Karpas-422 (cell line): ENCODE measurements around the gene ALDH8A1. TPM values are rescaled to one million over a fixed set of nuclear protein-coding genes. Genes with fewer than 3 reads are reported as not detected.
"Not testable (repeated sequence)": the region's sequence is repeated elsewhere in the genome, so short reads cannot be mapped to it uniquely, and the experiment has no call there.

Experiments used
- DNase-seq: peaks from one replicate; pipeline ENCODE4 v3.0.0-alpha.2; 2015
- H2AFZ ChIP-seq: fragments of 200-600 bp; sonication (generic); 2 replicates; pipeline ENCODE4 v1.6.1; 2014; ENCODE audit warnings: antibody characterized with exemption, low read length, mixed read lengths
- H3K27ac ChIP-seq: fragments of 200-600 bp; sonication (generic); 2 replicates; pipeline ENCODE4 v1.5.1; 2014; ENCODE audit warnings: mild to moderate bottlenecking, low read length, moderate library complexity
- H3K27me3 ChIP-seq: fragments of 200-600 bp; sonication (generic); 2 replicates; pipeline ENCODE4 v1.6.1; 2014; ENCODE audit warnings: low read length, mixed read lengths
- H3K36me3 ChIP-seq: fragments of 200-600 bp; sonication (generic); 2 replicates; pipeline ENCODE4 v1.6.1; 2014; ENCODE audit warnings: low read length, mixed read lengths; ENCODE audit not compliant: insufficient read depth
- H3K4me1 ChIP-seq: fragments of 200-600 bp; sonication (generic); 2 replicates; pipeline ENCODE4 v1.6.1; 2014; ENCODE audit warnings: mild to moderate bottlenecking, low read length, mixed read lengths
- H3K4me2 ChIP-seq: fragments of 200-600 bp; sonication (generic); 2 replicates; pipeline ENCODE4 v1.6.1; 2014; ENCODE audit warnings: low read length, low read depth, mild to moderate bottlenecking; ENCODE audit not compliant: poor library complexity, severe bottlenecking
- H3K4me3 ChIP-seq: fragments of 200-600 bp; sonication (generic); 2 replicates; pipeline ENCODE4 v1.5.1; 2014; ENCODE audit warnings: mild to moderate bottlenecking, antibody characterized with exemption, low read length, mixed read lengths
- H3K79me2 ChIP-seq: fragments of 200-600 bp; sonication (generic); 2 replicates; pipeline ENCODE4 v1.6.1; 2014; ENCODE audit warnings: mild to moderate bottlenecking, low read length, mixed read lengths
- H3K9ac ChIP-seq: fragments of 200-600 bp; sonication (generic); 2 replicates; pipeline ENCODE4 v1.6.0; 2014; ENCODE audit warnings: low read length
- H3K9me2 ChIP-seq: fragments of 200-600 bp; sonication (generic), shearing (Covaris generic); replicated peaks from 2 replicates; pipeline ENCODE4 v1.6.0; 2014; ENCODE audit warnings: mild to moderate bottlenecking, low read length, moderate library complexity; ENCODE audit not compliant: insufficient read depth
- H3K9me3 ChIP-seq: fragments of 300-700, 200-600 bp; sonication (generic); 2 replicates; pipeline ENCODE4 v1.6.1; 2014; ENCODE audit warnings: low read length, mixed read lengths
- H4K20me1 ChIP-seq: fragments of 200-600 bp; sonication (generic); 2 replicates; pipeline ENCODE4 v1.6.1; 2014; ENCODE audit warnings: mild to moderate bottlenecking, antibody characterized with exemption, low read length, low read depth; ENCODE audit not compliant: insufficient read depth
- total RNA-seq: library from RNA; depleted of rRNA; stranded (reverse); fragments of >200 nt; shearing (Covaris generic); gene quantifications from 2 replicates; pipeline ENCODE4 v1.2.3, GENCODE V29; 2014; ENCODE audit warnings: low replicate concordance

Gene ALDH8A1
- total RNA-seq, 1 experiment from 2014 or later, result not detected

DNA sequence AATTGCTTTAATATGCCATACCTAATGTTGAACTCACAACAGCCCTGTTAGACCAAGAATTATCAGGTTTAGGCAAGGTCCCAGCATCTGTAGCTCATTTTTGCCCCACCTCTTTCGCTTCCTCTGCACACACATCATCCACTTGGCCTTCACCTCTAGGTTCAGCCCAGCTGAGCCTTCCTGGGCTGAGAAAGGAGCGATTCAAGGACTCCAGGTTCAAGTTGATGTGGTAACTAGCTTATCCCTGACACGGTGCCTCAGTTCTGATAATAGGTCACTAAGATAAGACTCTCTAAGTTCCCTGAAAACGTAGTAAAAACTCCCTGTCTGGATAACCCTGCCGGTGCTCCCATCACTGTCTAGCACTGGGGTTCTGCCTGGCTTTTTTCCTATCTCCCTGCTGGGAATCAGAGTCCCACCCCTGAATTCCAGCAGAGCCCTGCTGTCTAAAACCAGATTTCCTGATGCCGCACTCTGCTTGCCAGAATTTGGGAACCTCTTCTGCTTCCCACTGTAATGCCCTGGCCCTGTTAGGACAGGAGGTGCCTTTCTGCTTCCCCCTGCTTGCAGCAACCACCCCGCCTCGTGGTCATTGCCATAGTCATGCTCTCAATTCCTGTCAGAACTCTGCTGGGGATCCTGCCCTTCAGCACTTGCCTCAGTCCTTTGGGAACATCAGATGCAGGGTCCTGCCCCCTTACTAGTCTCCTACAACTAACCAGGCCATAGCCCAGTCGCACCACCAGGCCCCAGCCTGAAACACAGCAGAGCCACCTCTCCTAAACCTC is 47.6 kb downstream of the ALDH8A1 start:
- Histone ChIP-seq H4K20me1 (no peaks in the 10 kb centered on the region), H3K27ac (no peak overlapping the region), H3K27me3 (no peaks in the 10 kb centered on the region), H2AFZ (no peak overlapping the region), H3K9ac (no peak overlapping the region), H3K9me3 (no peaks in the 10 kb centered on the region), H3K79me2 (no peaks in the 10 kb centered on the region), H3K36me3 (no peaks in the 10 kb centered on the region), H3K4me1 (no peaks in the 10 kb centered on the region), H3K9me2 (no peaks in the 10 kb centered on the region), H3K4me2 (no peak overlapping the region), H3K4me3 (no peak overlapping the region)
- no peak for DNase-seq

DNA sequence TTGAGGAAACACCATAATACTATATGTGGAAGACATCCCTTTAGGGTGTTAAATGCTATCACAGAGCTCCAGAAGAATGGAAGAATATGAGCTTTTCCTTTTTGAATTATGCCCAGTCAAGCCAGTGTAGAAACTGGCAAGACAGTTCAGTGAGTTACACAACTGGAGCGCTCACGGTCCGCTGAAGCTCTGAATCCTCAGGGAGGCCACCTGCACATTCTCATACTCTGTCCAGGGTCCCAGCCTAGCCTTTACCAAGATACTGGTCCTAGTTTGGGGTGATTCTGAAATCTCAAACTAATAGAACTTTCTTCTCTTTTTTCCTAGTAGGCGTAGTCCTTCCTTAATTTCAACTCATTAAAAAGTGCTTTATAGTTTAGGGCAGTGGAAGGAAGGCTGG is 51.3 kb downstream of the ALDH8A1 start:
- Histone ChIP-seq H2AFZ (no peak overlapping the region), H4K20me1 (no peaks in the 10 kb centered on the region), H3K9me2 (no peaks in the 10 kb centered on the region)

DNA sequence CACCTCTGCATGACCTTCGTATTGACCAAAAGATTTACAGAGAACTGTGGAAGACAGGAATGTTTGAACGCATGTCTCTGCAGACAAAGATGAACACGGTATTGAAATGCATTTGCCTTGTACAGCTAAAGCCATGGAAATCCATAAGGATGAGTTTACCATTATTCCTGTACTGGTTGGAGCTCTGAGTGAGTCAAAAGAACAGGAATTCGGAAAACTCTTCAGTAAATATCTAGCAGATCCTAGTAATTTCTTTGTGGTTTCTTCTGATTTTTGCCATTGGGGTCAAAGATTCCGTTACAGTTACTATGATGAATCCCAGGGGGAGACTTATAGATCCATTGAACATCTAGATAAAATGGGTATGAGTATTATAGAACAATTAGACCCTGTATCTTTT is 51.7 kb downstream of the ALDH8A1 start:
- not testable (repeated sequence) for H3K79me2 ChIP-seq, H2AFZ ChIP-seq, H3K4me2 ChIP-seq, H3K4me3 ChIP-seq, H3K9me2 ChIP-seq, H3K27me3 ChIP-seq, H3K9me3 ChIP-seq, H4K20me1 ChIP-seq, H3K36me3 ChIP-seq, H3K27ac ChIP-seq, H3K9ac ChIP-seq, DNase-seq
- peaks cover 16% of the 10 kb centered on the region for H3K4me1 ChIP-seq

More for the DNA sequence above, 51.3 kb downstream of the ALDH8A1 start:
- Histone ChIP-seq H3K4me1 (peaks cover 16% of the 10 kb centered on the region), H3K9me3 (no peaks in the 10 kb centered on the region), H3K4me3 (no peak overlapping the region), H3K9ac (no peak overlapping the region), H3K79me2 (no peaks in the 10 kb centered on the region), H3K36me3 (no peaks in the 10 kb centered on the region), H3K27me3 (no peaks in the 10 kb centered on the region), H3K4me2 (no peak overlapping the region), H3K27ac (no peak overlapping the region)
- no peak for DNase-seq

DNA sequence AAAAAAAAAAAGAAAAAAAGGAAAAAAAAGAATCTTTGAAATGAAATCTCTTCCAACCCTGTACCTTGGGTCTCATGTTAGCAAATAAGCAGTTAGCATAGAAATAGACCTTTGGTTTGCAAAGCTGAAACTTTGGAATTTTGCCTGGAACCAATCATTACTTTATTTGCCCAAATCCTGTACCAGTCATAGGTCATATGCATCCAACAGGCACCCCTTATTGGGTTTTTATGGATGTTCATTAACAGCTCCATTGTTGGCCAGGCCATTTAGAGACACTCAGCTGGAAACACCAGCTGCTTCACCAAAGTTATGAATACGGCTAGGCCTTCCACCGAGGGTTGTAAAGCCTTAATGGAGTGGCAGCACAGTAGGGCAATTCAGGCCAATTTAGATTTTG is 53.0 kb downstream of the ALDH8A1 start:
- H3K4me1 ChIP-seq, result peaks cover 16% of the 10 kb centered on the region
- H3K9ac ChIP-seq, result no peak overlapping the region
- no peak for DNase-seq
- no peak overlapping the region for H3K4me3 ChIP-seq
- no peaks in the 10 kb centered on the region for H3K36me3 ChIP-seq
- H3K79me2 ChIP-seq, result no peaks in the 10 kb centered on the region
- H3K4me2 ChIP-seq, result no peak overlapping the region
- no peak overlapping the region for H2AFZ ChIP-seq
- no peak overlapping the region for H3K27ac ChIP-seq
- H4K20me1 ChIP-seq, result no peaks in the 10 kb centered on the region
- no peaks in the 10 kb centered on the region for H3K27me3 ChIP-seq
- H3K9me3 ChIP-seq, result no peaks in the 10 kb centered on the region
- H3K9me2 ChIP-seq, result no peaks in the 10 kb centered on the region

DNA sequence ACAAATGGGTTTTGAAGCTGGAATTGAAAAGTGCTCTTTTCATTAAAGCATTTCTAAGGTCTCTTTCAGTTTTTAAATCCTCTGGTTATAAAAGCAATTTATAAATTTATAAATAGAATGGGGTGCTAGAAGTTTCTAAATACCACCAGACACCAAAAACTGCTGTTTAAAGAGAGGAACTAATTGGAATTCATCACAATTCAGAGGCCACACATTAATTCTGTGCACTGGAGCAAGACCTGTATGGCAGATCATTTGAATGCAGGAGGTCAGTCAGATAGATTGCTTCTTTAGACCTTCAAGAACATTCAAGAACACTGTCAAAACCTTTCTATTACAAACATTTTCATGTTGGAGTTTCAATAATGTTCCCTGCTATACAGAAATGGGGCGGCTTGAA is 55.1 kb downstream of the ALDH8A1 start:
- Histone ChIP-seq H4K20me1 (no peaks in the 10 kb centered on the region), H3K4me1 (peaks cover 16% of the 10 kb centered on the region), H3K9ac (no peak overlapping the region), H3K27ac (no peak overlapping the region), H3K79me2 (no peaks in the 10 kb centered on the region), H3K9me3 (no peaks in the 10 kb centered on the region), H3K36me3 (no peaks in the 10 kb centered on the region), H3K4me2 (peak overlapping the region; percentile 13), H3K9me2 (no peaks in the 10 kb centered on the region), H2AFZ (no peak overlapping the region), H3K27me3 (no peaks in the 10 kb centered on the region), H3K4me3 (no peak overlapping the region)
- DNase-seq, result peak; percentile 54

DNA sequence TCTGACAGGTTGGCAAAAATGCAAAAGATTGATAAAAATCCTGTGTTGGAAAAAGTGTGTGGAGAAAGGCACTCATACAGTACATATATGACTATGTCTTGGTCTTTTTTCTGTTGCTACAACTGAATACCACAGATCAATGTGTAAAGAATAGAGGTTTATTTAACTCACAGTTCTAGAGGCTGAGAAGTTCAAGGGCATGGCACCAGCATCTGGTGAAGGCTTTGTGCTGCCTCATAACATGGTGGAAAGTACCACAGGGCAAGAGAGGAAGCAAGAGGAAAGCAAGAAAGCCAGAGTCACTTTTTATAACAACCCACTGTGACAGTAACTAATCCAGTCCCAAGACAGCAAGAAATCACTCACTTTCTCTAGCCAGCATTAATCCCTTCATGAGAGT is 57.5 kb downstream of the ALDH8A1 start:
- H3K79me2 ChIP-seq, result no peaks in the 10 kb centered on the region
- no peaks in the 10 kb centered on the region for H3K27me3 ChIP-seq
- H3K4me2 ChIP-seq, result no peak overlapping the region
- no peaks in the 10 kb centered on the region for H3K36me3 ChIP-seq
- H3K9ac ChIP-seq, result no peak overlapping the region
- H3K4me3 ChIP-seq, result no peak overlapping the region
- no peak overlapping the region for H3K27ac ChIP-seq
- H3K9me2 ChIP-seq, result no peaks in the 10 kb centered on the region
- no peaks in the 10 kb centered on the region for H3K9me3 ChIP-seq
- peaks cover 16% of the 10 kb centered on the region for H3K4me1 ChIP-seq
- no peaks in the 10 kb centered on the region for H4K20me1 ChIP-seq
- no peak overlapping the region for H2AFZ ChIP-seq
- no peak for DNase-seq

DNA sequence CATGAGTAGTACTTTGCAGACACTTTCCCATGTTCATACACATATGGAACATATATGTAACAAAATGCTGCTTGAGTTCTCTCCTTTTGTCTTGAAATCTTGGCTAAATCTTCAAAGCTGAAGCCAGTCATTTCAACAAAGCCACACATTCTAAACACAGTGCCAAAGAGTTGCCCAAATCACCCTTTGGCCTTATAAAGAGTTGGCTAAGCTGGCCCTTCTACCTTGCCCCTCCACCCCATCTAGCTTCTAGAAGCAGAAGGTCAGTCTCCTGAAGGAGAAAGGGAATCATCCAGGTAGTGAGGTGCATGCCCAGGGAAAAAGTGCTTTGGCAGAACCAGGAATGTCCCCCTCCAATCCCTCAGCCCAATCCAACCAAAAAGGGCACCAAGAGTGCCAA is 58.3 kb downstream of the ALDH8A1 start:
- Histone ChIP-seq H3K79me2 (no peaks in the 10 kb centered on the region), H3K4me2 (no peak overlapping the region), H3K9ac (no peak overlapping the region), H3K27ac (no peak overlapping the region), H3K9me2 (no peaks in the 10 kb centered on the region), H4K20me1 (no peaks in the 10 kb centered on the region), H3K4me1 (peaks cover 16% of the 10 kb centered on the region), H3K27me3 (no peaks in the 10 kb centered on the region), H3K36me3 (no peaks in the 10 kb centered on the region), H3K9me3 (no peaks in the 10 kb centered on the region), H3K4me3 (no peak overlapping the region), H2AFZ (no peak overlapping the region)
- DNase-seq, result no peak

DNA sequence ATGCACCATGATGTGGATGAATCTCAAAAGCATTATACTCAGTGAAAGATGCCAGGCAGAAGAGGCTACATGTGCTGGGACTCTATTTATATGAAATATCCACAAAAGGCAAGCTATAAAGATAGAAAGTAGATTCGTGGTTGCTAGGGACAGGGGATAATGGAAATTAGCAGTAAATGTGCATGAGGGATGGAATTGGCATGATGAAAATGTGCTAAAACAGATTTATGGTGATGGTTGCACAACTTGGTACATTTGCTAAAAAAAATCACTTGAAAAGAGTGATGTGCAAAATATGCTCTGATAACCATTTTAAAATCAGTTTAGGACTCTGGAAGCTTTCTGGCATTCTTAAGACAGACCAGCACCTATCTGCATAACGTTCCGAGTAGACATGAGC is 61.6 kb downstream of the ALDH8A1 start:
- H4K20me1 ChIP-seq, result no peaks in the 10 kb centered on the region
- no peaks in the 10 kb centered on the region for H3K9me2 ChIP-seq
- H3K27ac ChIP-seq, result no peak overlapping the region
- no peaks in the 10 kb centered on the region for H3K36me3 ChIP-seq
- H3K4me1 ChIP-seq, result no peaks in the 10 kb centered on the region
- no peak overlapping the region for H2AFZ ChIP-seq
- no peak overlapping the region for H3K4me3 ChIP-seq
- no peaks in the 10 kb centered on the region for H3K9me3 ChIP-seq
- H3K9ac ChIP-seq, result no peak overlapping the region
- DNase-seq, result no peak
- H3K27me3 ChIP-seq, result no peaks in the 10 kb centered on the region
- no peak overlapping the region for H3K4me2 ChIP-seq
- no peaks in the 10 kb centered on the region for H3K79me2 ChIP-seq
